Right lobe of liver (tissue), 4 donors: ENCODE measurements around the gene NTM.

Experiments
- POLR2A ChIP-seq: fragments of 450-650 bp; IDR thresholded peaks from one replicate; pipeline ENCODE4 v1.6.1; 2017; ENCODE audit warnings: antibody characterized with exemption, mild to moderate bottlenecking
- TF ChIP-seq, protein P1 (sequence below), 4 donors: fragments of 200-600 bp in 3 of 4; fragments of 450-650 bp in 1 of 4; IDR thresholded peaks; one replicate each; pipeline versions ENCODE4 v1.5.1 to v1.8.0; 2016 to 2022; ENCODE audit warnings: antibody characterized with exemption in 4 of 4, mild to moderate bottlenecking in 2 of 4
- donor health status: DM: no; HTN: no; CAD: no.
- donor health status: DM: no; HTN: no; CAD: no.
- donor health status: DM: no; HTN: yes; CAD: no.

DNA sequence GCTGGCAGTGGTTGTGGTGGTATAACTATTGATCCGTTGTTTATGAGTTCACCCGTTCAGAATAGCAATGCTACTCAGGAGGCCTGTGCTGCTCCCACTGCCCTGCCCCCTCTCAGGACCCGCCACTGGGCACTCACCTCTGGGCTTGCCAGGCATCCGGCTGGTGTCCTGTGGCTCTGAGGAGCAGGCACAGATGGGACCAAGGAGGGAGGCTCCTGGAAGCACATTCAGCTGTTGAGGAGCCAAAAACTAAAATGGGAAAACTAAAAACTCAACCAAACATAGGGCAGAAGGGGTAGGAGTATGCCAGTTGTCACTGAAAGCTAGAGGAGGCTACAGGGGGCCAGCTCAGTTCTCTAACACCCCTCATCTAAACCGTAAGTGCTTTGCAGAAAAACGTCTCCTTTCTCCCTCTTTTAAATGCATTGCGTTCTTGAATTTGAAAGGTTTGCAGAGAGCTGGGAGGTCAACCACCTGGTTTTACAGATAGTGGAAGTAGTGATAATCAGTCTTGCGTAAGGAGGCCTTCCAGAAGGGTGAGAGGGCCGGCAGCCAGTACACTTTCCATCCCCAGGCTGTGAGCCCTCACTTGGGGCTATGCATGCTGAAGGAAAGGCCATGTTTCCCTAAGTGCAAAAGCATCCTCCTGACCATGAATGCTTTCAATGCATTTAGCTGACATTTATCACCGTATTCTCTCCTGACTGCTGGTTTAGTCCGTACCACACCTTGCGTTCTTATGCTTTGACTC is 547.4 kb downstream of the NTM start:
- TF ChIP-seq POLR2A = no peak
- TF ChIP-seq, protein P1, sequence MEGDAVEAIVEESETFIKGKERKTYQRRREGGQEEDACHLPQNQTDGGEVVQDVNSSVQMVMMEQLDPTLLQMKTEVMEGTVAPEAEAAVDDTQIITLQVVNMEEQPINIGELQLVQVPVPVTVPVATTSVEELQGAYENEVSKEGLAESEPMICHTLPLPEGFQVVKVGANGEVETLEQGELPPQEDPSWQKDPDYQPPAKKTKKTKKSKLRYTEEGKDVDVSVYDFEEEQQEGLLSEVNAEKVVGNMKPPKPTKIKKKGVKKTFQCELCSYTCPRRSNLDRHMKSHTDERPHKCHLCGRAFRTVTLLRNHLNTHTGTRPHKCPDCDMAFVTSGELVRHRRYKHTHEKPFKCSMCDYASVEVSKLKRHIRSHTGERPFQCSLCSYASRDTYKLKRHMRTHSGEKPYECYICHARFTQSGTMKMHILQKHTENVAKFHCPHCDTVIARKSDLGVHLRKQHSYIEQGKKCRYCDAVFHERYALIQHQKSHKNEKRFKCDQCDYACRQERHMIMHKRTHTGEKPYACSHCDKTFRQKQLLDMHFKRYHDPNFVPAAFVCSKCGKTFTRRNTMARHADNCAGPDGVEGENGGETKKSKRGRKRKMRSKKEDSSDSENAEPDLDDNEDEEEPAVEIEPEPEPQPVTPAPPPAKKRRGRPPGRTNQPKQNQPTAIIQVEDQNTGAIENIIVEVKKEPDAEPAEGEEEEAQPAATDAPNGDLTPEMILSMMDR (IDR thresholded peaks at IDR 0.05) = no peak
